Mesenchymal stem cell (in vitro differentiated cells and primary cell): ENCODE data around the gene ZBTB1.

Experiments used
- DNase-seq: peaks from one replicate; pipeline ENCODE4 v3.0.0-alpha.2; 2013
- H2AFZ ChIP-seq: one replicate; pipeline ENCODE4 v1.6.1; 2013; ENCODE audit warnings: low read depth, mild to moderate bottlenecking, control low read depth, inconsistent platforms, low read length, moderate library complexity
- H2AK5ac ChIP-seq: 2 replicates; pipeline ENCODE4 v1.6.1; 2013; ENCODE audit warnings: low read length, moderate library complexity, mild to moderate bottlenecking, inconsistent platforms; ENCODE audit not compliant: severe bottlenecking
- H2BK120ac ChIP-seq: one replicate; pipeline ENCODE4 v1.6.1; 2013; ENCODE audit warnings: low read depth, mild to moderate bottlenecking, inconsistent platforms, low read length, moderate library complexity
- H2BK12ac ChIP-seq, 2 experiments: one replicate each; pipeline ENCODE4 v1.6.1; 2013; ENCODE audit warnings: inconsistent platforms in 2 of 2, low read length in 2 of 2, mild to moderate bottlenecking in 2 of 2, moderate library complexity in 2 of 2, control low read depth in 1 of 2
- H2BK15ac ChIP-seq: one replicate; pipeline ENCODE4 v1.6.1; 2013; ENCODE audit warnings: mild to moderate bottlenecking, low read depth, inconsistent platforms; ENCODE audit not compliant: poor library complexity, severe bottlenecking
- H2BK5ac ChIP-seq: 2 replicates; pipeline ENCODE4 v1.6.1; 2013; ENCODE audit warnings: low read depth, mild to moderate bottlenecking, low read length, control low read depth, inconsistent platforms; ENCODE audit not compliant: poor library complexity, severe bottlenecking
- H3K14ac ChIP-seq, 2 experiments: one replicate each; pipeline ENCODE4 v1.6.1; 2013; ENCODE audit warnings: inconsistent platforms in 2 of 2, low read length in 2 of 2, control low read depth in 1 of 2, mild to moderate bottlenecking in 1 of 2, moderate library complexity in 1 of 2
- H3K18ac ChIP-seq, 2 experiments: one replicate each; pipeline ENCODE4 v1.6.1; 2013; ENCODE audit warnings: inconsistent platforms in 2 of 2, low read length in 2 of 2, control low read depth in 1 of 2, low read depth in 1 of 2, mild to moderate bottlenecking in 1 of 2
- H3K23ac ChIP-seq, 2 experiments: one replicate each; pipeline ENCODE4 v1.6.1; 2013; ENCODE audit warnings: inconsistent platforms in 2 of 2, low read length in 2 of 2, mild to moderate bottlenecking in 2 of 2, moderate library complexity in 2 of 2, control low read depth in 1 of 2
- H3K27ac ChIP-seq: 2 replicates; pipeline ENCODE4 v1.5.1; 2013; ENCODE audit warnings: mild to moderate bottlenecking, moderate library complexity, low read length, control low read depth, inconsistent platforms; ENCODE audit not compliant: poor library complexity, severe bottlenecking
- H3K27me3 ChIP-seq, 2 experiments: 2 replicates each; pipeline versions ENCODE4 v1.6.1 to v1.7.0; 2013; ENCODE audit warnings: low read length in 2 of 2, mild to moderate bottlenecking in 2 of 2, moderate library complexity in 2 of 2, control low read depth in 1 of 2, inconsistent platforms in 1 of 2; ENCODE audit not compliant: control insufficient read depth in 1 of 2, insufficient read depth in 1 of 2
- H3K36me3 ChIP-seq, 2 experiments: 2 replicates each; pipeline versions ENCODE4 v1.6.1 to v1.7.0; 2013; ENCODE audit warnings: low read length in 2 of 2, control low read depth in 1 of 2, inconsistent platforms in 1 of 2, low read depth in 1 of 2, mild to moderate bottlenecking in 1 of 2; ENCODE audit not compliant: insufficient read depth in 2 of 2, control insufficient read depth in 1 of 2
- H3K4ac ChIP-seq, 2 experiments: one replicate each; pipeline ENCODE4 v1.6.1; 2013; ENCODE audit warnings: inconsistent platforms in 2 of 2, low read length in 2 of 2, mild to moderate bottlenecking in 2 of 2, moderate library complexity in 2 of 2, control low read depth in 1 of 2, low read depth in 1 of 2
- H3K4me1 ChIP-seq: 2 replicates; pipeline ENCODE4 v1.6.1; 2013; ENCODE audit warnings: low read depth, low read length, control low read depth; ENCODE audit not compliant: control insufficient read depth, insufficient read depth
- H3K4me2 ChIP-seq: 2 replicates; pipeline ENCODE4 v1.6.1; 2013; ENCODE audit warnings: low read length, mild to moderate bottlenecking, inconsistent platforms; ENCODE audit not compliant: poor library complexity, severe bottlenecking
- H3K4me3 ChIP-seq, 2 experiments: 2 replicates each; pipeline versions ENCODE4 v1.5.1 to v1.7.0; 2013; ENCODE audit warnings: low read length in 2 of 2, mild to moderate bottlenecking in 2 of 2, control low read depth in 1 of 2, low read depth in 1 of 2; ENCODE audit not compliant: insufficient read depth in 1 of 2
- H3K79me1 ChIP-seq: replicated peaks from 2 replicates; pipeline ENCODE4 v1.6.1; 2013; ENCODE audit warnings: mild to moderate bottlenecking, control low read depth, low read length, inconsistent platforms; ENCODE audit not compliant: poor library complexity, severe bottlenecking
- H3K9ac ChIP-seq: 2 replicates; pipeline ENCODE4 v1.7.0; 2013; ENCODE audit warnings: mild to moderate bottlenecking, low read length, moderate library complexity
- H3K9me3 ChIP-seq: 2 replicates; pipeline ENCODE4 v1.7.0; 2013; ENCODE audit warnings: mild to moderate bottlenecking, low read length; ENCODE audit not compliant: control insufficient read depth
- H4K8ac ChIP-seq: one replicate; pipeline ENCODE4 v1.6.1; 2013; ENCODE audit warnings: inconsistent platforms, mild to moderate bottlenecking, low read length, moderate library complexity
- H4K91ac ChIP-seq: one replicate; pipeline ENCODE4 v1.6.1; 2013; ENCODE audit warnings: mild to moderate bottlenecking, low read length, inconsistent platforms
- WGBS: methylation state at CpG from one replicate; pipeline ENCODE4 v1.1.7; 2013; ENCODE audit warnings: mixed read lengths; 5-methylcytosine and 5-hydroxymethylcytosine counted together

Gene ZBTB1

GRCh38 chr14:64467101-64467500, 37.5 kb upstream of the ZBTB1 start:
- Histone ChIP-seq H3K4me1 (peaks cover 2% of the 10 kb centered on the region), H3K23ac (no peak overlapping the region)

GRCh38 chr14:64467566-64467965, 37.0 kb upstream of the ZBTB1 start:
- Histone ChIP-seq H3K4me1 (peaks cover 2% of the 10 kb centered on the region), H2BK120ac (no peak overlapping the region), H3K27me3 (no peaks in the 10 kb centered on the region), H2BK5ac (no peak overlapping the region), H3K79me1 (peaks cover 7% of the 10 kb centered on the region), H3K14ac (no peak overlapping the region), H2AK5ac (no peak overlapping the region), H3K9me3 (no peaks in the 10 kb centered on the region), H4K8ac (no peak overlapping the region), H3K23ac (no peak overlapping the region), H3K4me3 (no peak overlapping the region), H2AFZ (no peak overlapping the region), H3K27ac (no peak overlapping the region), H3K4ac (no peak overlapping the region), H4K91ac (no peak overlapping the region), H3K36me3 (peaks cover 0 to 4% of the 10 kb centered on the region in 2 experiments), H3K18ac (no peak overlapping the region), H3K9ac (no peak overlapping the region), H2BK15ac (no peak overlapping the region), H2BK12ac (no peak overlapping the region), H3K4me2 (no peak overlapping the region)
- no peak for DNase-seq

More at GRCh38 chr14:64467101-64467500, 37.5 kb upstream of the ZBTB1 start:
- Histone ChIP-seq H2AFZ (no peak overlapping the region), H4K8ac (no peak overlapping the region), H3K79me1 (peaks cover 7% of the 10 kb centered on the region), H3K18ac (no peak overlapping the region), H3K4me2 (no peak overlapping the region), H2BK15ac (no peak overlapping the region), H2BK5ac (no peak overlapping the region), H3K36me3 (peaks cover 0 to 6% of the 10 kb centered on the region in 2 experiments), H3K9me3 (no peaks in the 10 kb centered on the region), H2AK5ac (no peak overlapping the region), H3K9ac (no peak overlapping the region), H3K27me3 (no peaks in the 10 kb centered on the region), H3K27ac (no peak overlapping the region), H2BK12ac (no peak overlapping the region), H3K4ac (no peak overlapping the region), H2BK120ac (no peak overlapping the region), H3K4me3 (no peak overlapping the region), H4K91ac (no peak overlapping the region), H3K14ac (no peak overlapping the region)
- 93% methylated on average over 3 of the region's 3 CpGs for WGBS
- no peak for DNase-seq

GRCh38 chr14:64468451-64468850, 36.1 kb upstream of the ZBTB1 start:
- Histone ChIP-seq H3K9me3 (no peaks in the 10 kb centered on the region), H2BK5ac (no peak overlapping the region), H2AK5ac (no peak overlapping the region), H3K9ac (no peak overlapping the region), H3K36me3 (no peaks in the 10 kb centered on the region), H3K4ac (no peak overlapping the region), H4K91ac (no peak overlapping the region), H3K4me2 (no peak overlapping the region), H2AFZ (no peak overlapping the region), H3K79me1 (peaks cover 7% of the 10 kb centered on the region), H3K18ac (no peak overlapping the region), H3K4me1 (peaks cover 2% of the 10 kb centered on the region), H3K4me3 (no peak overlapping the region), H3K27me3 (no peaks in the 10 kb centered on the region), H2BK12ac (no peak overlapping the region), H3K14ac (no peak overlapping the region), H2BK120ac (no peak overlapping the region), H4K8ac (no peak overlapping the region), H2BK15ac (no peak overlapping the region), H3K23ac (no peak overlapping the region), H3K27ac (no peak overlapping the region)
- no peak for DNase-seq
- 49% methylated on average over 3 of the region's 3 CpGs for WGBS

- no peak overlapping the region for H3K4ac ChIP-seq
- H3K14ac ChIP-seq, result no peak overlapping the region
- no peak overlapping the region for H4K8ac ChIP-seq
- H2BK5ac ChIP-seq, result no peak overlapping the region
- H3K4me3 ChIP-seq, result no peak overlapping the region
- no peaks in the 10 kb centered on the region for H3K9me3 ChIP-seq
- H3K4me1 ChIP-seq, result peaks cover 2% of the 10 kb centered on the region
- H2AK5ac ChIP-seq, result peak overlapping the region; percentile 70
- no peak overlapping the region for H2BK15ac ChIP-seq
- no peak overlapping the region for H2BK120ac ChIP-seq
- no peak overlapping the region for H4K91ac ChIP-seq
- H2BK12ac ChIP-seq, result no peak overlapping the region
- no peaks in the 10 kb centered on the region for H3K36me3 ChIP-seq
- 48% methylated on average over 2 of the region's 2 CpGs for WGBS
- no peak for DNase-seq
- H3K18ac ChIP-seq, result no peak overlapping the region
- no peaks in the 10 kb centered on the region for H3K27me3 ChIP-seq
- H3K27ac ChIP-seq, result no peak overlapping the region
- no peak overlapping the region for H2AFZ ChIP-seq
- H3K4me2 ChIP-seq, result no peak overlapping the region
- peaks cover 8% of the 10 kb centered on the region for H3K79me1 ChIP-seq
- H3K9ac ChIP-seq, result no peak overlapping the region
- no peak overlapping the region for H3K23ac ChIP-seq
These were observed 30.5 kb upstream of the ZBTB1 start for GRCh38 chr14:64474041-64474440.
